SK-N-SH treated with all-trans-retinoic acid at 6 μM for 48 hours (cell line): ENCODE results near the gene KIAA0825.

Experiments
- ATAC-seq: fragments of 200-7000 bp; cut with Tn5 transposase; 3 replicates; pipeline ENCODE4 v1.9.1; 2020; ENCODE audit warnings: mild to moderate bottlenecking, moderate library complexity
- ARNTL ChIP-seq: fragments of 450-650 bp; formaldehyde crosslinking; IDR thresholded peaks from 2 replicates; pipeline ENCODE4 v1.5.0; 2020; ENCODE audit warnings: low read depth, mild to moderate bottlenecking, moderate library complexity, borderline replicate concordance
- BACH2 ChIP-seq: fragments of 250-450 bp; sonication (Bioruptor Pico); IDR thresholded peaks from 2 replicates; pipeline ENCODE4 v1.9.0; 2021; ENCODE audit warnings: mild to moderate bottlenecking, borderline replicate concordance
- CREB5 ChIP-seq: fragments of 250-450 bp; sonication (Bioruptor Pico); IDR thresholded peaks from 2 replicates; pipeline ENCODE4 v1.5.1; 2020; ENCODE audit warnings: low read depth, mild to moderate bottlenecking, moderate library complexity
- CSDC2 ChIP-seq: fragments of 250-450 bp; sonication (Bioruptor Pico); IDR thresholded peaks from 2 replicates; pipeline ENCODE4 v1.5.0; 2020; ENCODE audit warnings: mild to moderate bottlenecking, moderate library complexity
- ESRRG ChIP-seq: fragments of 250-450 bp; sonication (Bioruptor Pico); IDR thresholded peaks from 2 replicates; pipeline ENCODE4 v1.6.1; 2021; ENCODE audit warnings: mild to moderate bottlenecking
- GLIS3 ChIP-seq: fragments of 250-450 bp; sonication (Bioruptor Pico); IDR thresholded peaks from 2 replicates; pipeline ENCODE4 v1.5.0; 2020; ENCODE audit warnings: mild to moderate bottlenecking, moderate library complexity
- ISL1 ChIP-seq: fragments of 250-450 bp; sonication (Bioruptor Pico); IDR thresholded peaks from 2 replicates; pipeline ENCODE4 v2.1.2; 2022; ENCODE audit warnings: mild to moderate bottlenecking, moderate library complexity
- OSR1 ChIP-seq: fragments of 250-450 bp; sonication (Bioruptor Pico); IDR thresholded peaks from 2 replicates; pipeline ENCODE4 v1.8.0; 2022; ENCODE audit warnings: moderate library complexity, mild to moderate bottlenecking, inconsistent platforms
- PATZ1 ChIP-seq: fragments of 250-450 bp; sonication (Bioruptor Pico); IDR thresholded peaks from 2 replicates; pipeline ENCODE4 v1.8.0; 2020; ENCODE audit warnings: mild to moderate bottlenecking, moderate library complexity, borderline replicate concordance
- PPARA ChIP-seq: fragments of 250-450 bp; sonication (Bioruptor Pico); IDR thresholded peaks from 2 replicates; pipeline ENCODE4 v1.5.0; 2020; ENCODE audit warnings: mild to moderate bottlenecking, borderline replicate concordance
- RARB ChIP-seq: fragments of 250-450 bp; sonication (Bioruptor Pico); IDR thresholded peaks from 2 replicates; pipeline ENCODE4 v1.8.0; 2021; ENCODE audit warnings: mild to moderate bottlenecking, moderate library complexity
- SNAI2 ChIP-seq: fragments of 250-450 bp; sonication (Bioruptor Pico); IDR thresholded peaks from 2 replicates; pipeline ENCODE4 v1.5.0; 2020; ENCODE audit warnings: mild to moderate bottlenecking, moderate library complexity
- TCF4 ChIP-seq: fragments of 250-450 bp; sonication (Bioruptor Pico); IDR thresholded peaks from 2 replicates; pipeline ENCODE4 v1.8.0; 2021; ENCODE audit warnings: mild to moderate bottlenecking, moderate library complexity, borderline replicate concordance
- TOX ChIP-seq: fragments of 250-450 bp; sonication (Bioruptor Pico); IDR thresholded peaks from 2 replicates; pipeline ENCODE4 v1.8.0; 2021; ENCODE audit warnings: mild to moderate bottlenecking, moderate library complexity, borderline replicate concordance
- ZC3H10 ChIP-seq: fragments of 250-450 bp; sonication (Bioruptor Pico); IDR thresholded peaks from 2 replicates; pipeline ENCODE4 v1.5.1; 2021; ENCODE audit warnings: mild to moderate bottlenecking, moderate library complexity
- ZFP3 ChIP-seq: fragments of 250-450 bp; sonication (Bioruptor Pico); IDR thresholded peaks from 2 replicates; pipeline ENCODE4 v1.5.0; 2020; ENCODE audit warnings: mild to moderate bottlenecking, moderate library complexity
- ZFP30 ChIP-seq: fragments of 450-650 bp; formaldehyde crosslinking; IDR thresholded peaks from 2 replicates; pipeline ENCODE4 v1.5.0; 2022; ENCODE audit warnings: mild to moderate bottlenecking, moderate library complexity
- ZNF565 ChIP-seq: fragments of 450-650 bp; formaldehyde crosslinking; conservative IDR thresholded peaks from 2 replicates; pipeline ENCODE4 v1.5.0; 2020; ENCODE audit warnings: low read depth, mild to moderate bottlenecking, moderate library complexity
- ZNF70 ChIP-seq: fragments of 450-650 bp; formaldehyde crosslinking; IDR thresholded peaks from 2 replicates; pipeline ENCODE4 v1.5.0; 2020; ENCODE audit warnings: mild to moderate bottlenecking, moderate library complexity
- ZNF8 ChIP-seq: fragments of 450-650 bp; formaldehyde crosslinking; IDR thresholded peaks from 2 replicates; pipeline ENCODE4 v1.5.0; 2020; ENCODE audit warnings: mild to moderate bottlenecking, moderate library complexity
- TF ChIP-seq, protein P1 (sequence below): fragments of 250-450 bp; sonication (Bioruptor Pico); IDR thresholded peaks from 2 replicates; pipeline ENCODE4 v1.5.1; 2021; ENCODE audit warnings: mild to moderate bottlenecking, moderate library complexity
- TF ChIP-seq, protein P2 (sequence below): fragments of 250-450 bp; sonication (Bioruptor Pico); IDR thresholded peaks from 2 replicates; pipeline ENCODE4 v1.5.0; 2020; ENCODE audit warnings: mild to moderate bottlenecking, moderate library complexity

KIAA0825 gene

DNA sequence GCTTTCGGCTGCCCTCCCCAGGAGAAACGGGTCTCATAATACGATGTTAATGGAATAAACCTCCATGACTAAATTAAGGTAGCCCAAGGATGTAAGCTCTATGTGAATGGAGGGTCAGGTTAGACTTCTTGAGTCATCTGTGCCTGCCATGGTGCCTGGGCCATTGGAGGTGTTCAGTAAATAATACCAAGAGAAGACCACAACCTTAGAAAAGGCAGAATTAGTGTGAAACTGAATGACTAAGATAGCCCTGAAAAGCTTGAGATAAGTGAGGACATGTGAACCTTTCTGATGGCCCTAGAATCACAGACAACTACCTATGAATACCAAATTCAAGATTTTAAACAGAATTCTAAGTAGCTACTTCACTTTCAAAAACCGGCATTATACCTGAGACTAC is 160.6 kb downstream of the KIAA0825 start:
- no peak for ATAC-seq
- no peak for TF ChIP-seq ZFP3 (CRISPR knock-in tag)

DNA sequence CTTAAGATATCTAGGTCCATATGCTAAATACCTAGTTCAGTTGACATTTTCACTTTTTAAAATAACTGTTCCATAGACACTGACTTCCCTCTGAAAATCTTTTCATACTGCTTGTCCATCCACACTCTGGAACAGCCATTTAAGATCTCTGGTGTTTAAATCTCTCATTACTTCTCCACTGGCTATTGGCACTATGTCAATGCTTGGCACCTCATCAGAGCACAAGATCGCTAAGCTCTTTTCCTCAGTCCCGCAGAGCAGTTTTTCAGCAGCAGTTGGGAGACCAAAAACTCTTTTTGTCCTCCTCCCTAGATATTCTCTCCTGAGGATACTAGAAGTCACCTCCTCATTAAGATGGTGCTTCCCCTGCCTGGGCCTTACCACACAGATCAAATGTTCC is 172.7 kb downstream of the KIAA0825 start:
- TF ChIP-seq ARNTL (CRISPR knock-in tag) (no peak), ZFP30 (CRISPR knock-in tag) (no peak), ZNF565 (CRISPR knock-in tag) (no peak), PPARA (CRISPR knock-in tag) (no peak), ESRRG (CRISPR knock-in tag) (no peak), PATZ1 (CRISPR knock-in tag) (no peak), ZFP3 (CRISPR knock-in tag) (no peak), RARB (CRISPR knock-in tag) (no peak), CSDC2 (CRISPR knock-in tag) (no peak), ZNF8 (CRISPR knock-in tag) (no peak), ZC3H10 (no peak), GLIS3 (CRISPR knock-in tag) (no peak), TCF4 (no peak), OSR1 (no peak), ZNF70 (CRISPR knock-in tag) (no peak), ISL1 (CRISPR knock-in tag) (no peak), CREB5 (CRISPR knock-in tag) (no peak), BACH2 (CRISPR knock-in tag) (no peak), TOX (no peak)
- TF ChIP-seq, protein P1, sequence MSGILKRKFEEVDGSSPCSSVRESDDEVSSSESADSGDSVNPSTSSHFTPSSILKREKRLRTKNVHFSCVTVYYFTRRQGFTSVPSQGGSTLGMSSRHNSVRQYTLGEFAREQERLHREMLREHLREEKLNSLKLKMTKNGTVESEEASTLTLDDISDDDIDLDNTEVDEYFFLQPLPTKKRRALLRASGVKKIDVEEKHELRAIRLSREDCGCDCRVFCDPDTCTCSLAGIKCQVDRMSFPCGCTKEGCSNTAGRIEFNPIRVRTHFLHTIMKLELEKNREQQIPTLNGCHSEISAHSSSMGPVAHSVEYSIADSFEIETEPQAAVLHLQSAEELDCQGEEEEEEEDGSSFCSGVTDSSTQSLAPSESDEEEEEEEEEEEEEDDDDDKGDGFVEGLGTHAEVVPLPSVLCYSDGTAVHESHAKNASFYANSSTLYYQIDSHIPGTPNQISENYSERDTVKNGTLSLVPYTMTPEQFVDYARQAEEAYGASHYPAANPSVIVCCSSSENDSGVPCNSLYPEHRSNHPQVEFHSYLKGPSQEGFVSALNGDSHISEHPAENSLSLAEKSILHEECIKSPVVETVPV (CRISPR knock-in tag) = no peak
- no peak for ATAC-seq

DNA sequence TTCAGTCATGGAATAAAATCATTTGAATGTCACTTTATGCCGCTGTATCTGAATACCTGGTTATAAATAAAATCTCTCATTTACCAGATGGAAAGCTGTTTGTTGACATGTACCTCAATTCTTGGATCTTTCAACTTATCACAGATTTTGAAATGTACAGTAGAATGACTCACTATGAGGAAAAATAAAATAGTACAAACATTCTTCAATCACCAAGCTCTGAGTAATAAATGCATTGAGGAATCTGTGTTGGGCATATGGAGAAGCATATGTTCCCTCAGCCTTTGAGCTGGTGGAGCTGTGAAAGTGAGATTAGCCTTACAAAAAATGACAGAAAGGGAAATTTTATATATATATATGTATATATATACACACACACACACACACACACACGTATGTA is 175.4 kb downstream of the KIAA0825 start:
- TF ChIP-seq TOX = no peak
- TF ChIP-seq ZC3H10 = no peak
- no peak for TF ChIP-seq ZFP30 (CRISPR knock-in tag)
- TF ChIP-seq TCF4 = no peak
- TF ChIP-seq BACH2 (CRISPR knock-in tag) = no peak
- no peak for TF ChIP-seq SNAI2 (CRISPR knock-in tag)
- TF ChIP-seq PPARA (CRISPR knock-in tag) = no peak
- TF ChIP-seq ZNF8 (CRISPR knock-in tag) = no peak
- no peak for TF ChIP-seq CSDC2 (CRISPR knock-in tag)
- TF ChIP-seq ESRRG (CRISPR knock-in tag) = no peak
- TF ChIP-seq, protein P2, sequence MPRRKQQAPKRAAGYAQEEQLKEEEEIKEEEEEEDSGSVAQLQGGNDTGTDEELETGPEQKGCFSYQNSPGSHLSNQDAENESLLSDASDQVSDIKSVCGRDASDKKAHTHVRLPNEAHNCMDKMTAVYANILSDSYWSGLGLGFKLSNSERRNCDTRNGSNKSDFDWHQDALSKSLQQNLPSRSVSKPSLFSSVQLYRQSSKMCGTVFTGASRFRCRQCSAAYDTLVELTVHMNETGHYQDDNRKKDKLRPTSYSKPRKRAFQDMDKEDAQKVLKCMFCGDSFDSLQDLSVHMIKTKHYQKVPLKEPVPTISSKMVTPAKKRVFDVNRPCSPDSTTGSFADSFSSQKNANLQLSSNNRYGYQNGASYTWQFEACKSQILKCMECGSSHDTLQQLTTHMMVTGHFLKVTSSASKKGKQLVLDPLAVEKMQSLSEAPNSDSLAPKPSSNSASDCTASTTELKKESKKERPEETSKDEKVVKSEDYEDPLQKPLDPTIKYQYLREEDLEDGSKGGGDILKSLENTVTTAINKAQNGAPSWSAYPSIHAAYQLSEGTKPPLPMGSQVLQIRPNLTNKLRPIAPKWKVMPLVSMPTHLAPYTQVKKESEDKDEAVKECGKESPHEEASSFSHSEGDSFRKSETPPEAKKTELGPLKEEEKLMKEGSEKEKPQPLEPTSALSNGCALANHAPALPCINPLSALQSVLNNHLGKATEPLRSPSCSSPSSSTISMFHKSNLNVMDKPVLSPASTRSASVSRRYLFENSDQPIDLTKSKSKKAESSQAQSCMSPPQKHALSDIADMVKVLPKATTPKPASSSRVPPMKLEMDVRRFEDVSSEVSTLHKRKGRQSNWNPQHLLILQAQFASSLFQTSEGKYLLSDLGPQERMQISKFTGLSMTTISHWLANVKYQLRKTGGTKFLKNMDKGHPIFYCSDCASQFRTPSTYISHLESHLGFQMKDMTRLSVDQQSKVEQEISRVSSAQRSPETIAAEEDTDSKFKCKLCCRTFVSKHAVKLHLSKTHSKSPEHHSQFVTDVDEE (CRISPR knock-in tag) = no peak
- no peak for TF ChIP-seq OSR1
- no peak for TF ChIP-seq GLIS3 (CRISPR knock-in tag)
- no peak for TF ChIP-seq ZNF70 (CRISPR knock-in tag)
- TF ChIP-seq RARB (CRISPR knock-in tag) = no peak
- no peak for TF ChIP-seq ISL1 (CRISPR knock-in tag)
- TF ChIP-seq CREB5 (CRISPR knock-in tag) = no peak
- TF ChIP-seq ZNF565 (CRISPR knock-in tag) = no peak
- no peak for ATAC-seq
